ENCODE results near the gene TOLLIP. TPM values are rescaled to one million over a fixed set of nuclear protein-coding genes. Genes with fewer than 3 reads are reported as not detected.
"Not testable (repeated sequence)": the region's sequence is repeated elsewhere in the genome, so short reads cannot be mapped to it uniquely, and the experiment has no call there.

The TOLLIP gene
- total and polyA plus RNA-seq, 9 of the 15 experiments (the other 6 are each of a cell fraction or from before 2014, with no cell fraction given) = 0.23 to 22.8 (median 7.1) TPM

- H3K4me1 ChIP-seq (replicated peaks in 1 of 2; ENCODE audit: control insufficient read depth in 2 of 2, insufficient read depth in 2 of 2, low read length in 2 of 2); FAIRE-seq; CTCF ChIA-PET (ENCODE audit: low intra/inter-chr PET ratio); H3K4me3 ChIP-seq; H3K4me2 ChIP-seq (ENCODE audit: insufficient read depth, low read length); DNase-seq (ENCODE audit: extremely low read depth in 1 of 4, low spot score in 3 of 4); H3K9me3 ChIP-seq (replicated peaks; ENCODE audit: control insufficient read depth, insufficient read depth, low read depth, low read length); ATAC-seq; H3K27ac ChIP-seq (ENCODE audit: extremely low read depth, low read depth, low read length); H3K27me3 ChIP-seq (ENCODE audit: control insufficient read depth in 2 of 2, insufficient read depth in 2 of 2, low read length in 2 of 2); intact Hi-C loops (cut with micrococcal nuclease); H2AFZ ChIP-seq (ENCODE audit: low read depth, low read length); H4K20me1 ChIP-seq (replicated peaks; ENCODE audit: control insufficient read depth, insufficient read depth, low read length); POLR2A ChIA-PET; H3K36me3 ChIP-seq (ENCODE audit: control insufficient read depth, insufficient read depth, low read length); H3K9ac ChIP-seq (ENCODE audit: insufficient read depth in 1 of 2, low read depth in 2 of 2, low read length in 2 of 2); in situ Hi-C loops (cut with MboI); BruUV-seq (replicated peaks); H3K9me1 ChIP-seq (ENCODE audit: control insufficient read depth, insufficient read depth, low read length); H3K79me2 ChIP-seq (ENCODE audit: control insufficient read depth, insufficient read depth, low read length): not testable (repeated sequence)
- peak; percentile 83; the same call in 1 of the 2 replicates for TF ChIP-seq ZBTB9 (CRISPR knock-in tag; IDR thresholded peaks at IDR 0.05)
- 12% methylated on average over 9 of the region's 14 CpGs for WGBS (ENCODE audit: insufficient coverage, low coverage, missing lambda C conversion rate)
Measured at GRCh38 chr11:1245717-1246116, 63.7 kb downstream of the TOLLIP start.

GRCh38 chr11:1244557-1244956 is 64.9 kb downstream of the TOLLIP start:
- H3K36me3 ChIP-seq (ENCODE audit: control insufficient read depth, insufficient read depth, low read length); BruUV-seq (replicated peaks); FAIRE-seq; H3K4me1 ChIP-seq (replicated peaks in 1 of 2; ENCODE audit: control insufficient read depth in 2 of 2, insufficient read depth in 2 of 2, low read length in 2 of 2); H3K4me2 ChIP-seq (ENCODE audit: insufficient read depth, low read length); intact Hi-C loops (cut with micrococcal nuclease); H3K79me2 ChIP-seq (ENCODE audit: control insufficient read depth, insufficient read depth, low read length); ATAC-seq; DNase-seq (ENCODE audit: extremely low read depth in 1 of 4, low spot score in 3 of 4); H3K9me1 ChIP-seq (ENCODE audit: control insufficient read depth, insufficient read depth, low read length); H3K27ac ChIP-seq (ENCODE audit: extremely low read depth, low read depth, low read length); H3K9ac ChIP-seq (ENCODE audit: insufficient read depth in 1 of 2, low read depth in 2 of 2, low read length in 2 of 2); H2AFZ ChIP-seq (ENCODE audit: low read depth, low read length); H3K27me3 ChIP-seq (ENCODE audit: control insufficient read depth in 2 of 2, insufficient read depth in 2 of 2, low read length in 2 of 2); in situ Hi-C loops (cut with MboI); CTCF ChIA-PET (ENCODE audit: low intra/inter-chr PET ratio); H4K20me1 ChIP-seq (replicated peaks; ENCODE audit: control insufficient read depth, insufficient read depth, low read length); H3K4me3 ChIP-seq; POLR2A ChIA-PET; H3K9me3 ChIP-seq (replicated peaks; ENCODE audit: control insufficient read depth, insufficient read depth, low read depth, low read length): not testable (repeated sequence)
- WGBS (ENCODE audit: insufficient coverage, low coverage, missing lambda C conversion rate) = 32% methylated on average over 6 of the region's 9 CpGs

GRCh38 chr11:1243521-1243920 is 65.9 kb downstream of the TOLLIP start:
- POLR2A ChIA-PET; FAIRE-seq; in situ Hi-C loops (cut with MboI); H3K4me2 ChIP-seq (ENCODE audit: insufficient read depth, low read length); H3K9me1 ChIP-seq (ENCODE audit: control insufficient read depth, insufficient read depth, low read length); H3K9me3 ChIP-seq (replicated peaks; ENCODE audit: control insufficient read depth, insufficient read depth, low read depth, low read length); H3K9ac ChIP-seq (ENCODE audit: insufficient read depth in 1 of 2, low read depth in 2 of 2, low read length in 2 of 2); DNase-seq (ENCODE audit: extremely low read depth in 1 of 4, low spot score in 3 of 4); H3K79me2 ChIP-seq (ENCODE audit: control insufficient read depth, insufficient read depth, low read length); ATAC-seq; H3K4me3 ChIP-seq; CTCF ChIA-PET (ENCODE audit: low intra/inter-chr PET ratio); BruUV-seq (replicated peaks); H2AFZ ChIP-seq (ENCODE audit: low read depth, low read length); H3K27ac ChIP-seq (ENCODE audit: extremely low read depth, low read depth, low read length); intact Hi-C loops (cut with micrococcal nuclease); H3K36me3 ChIP-seq (ENCODE audit: control insufficient read depth, insufficient read depth, low read length): not testable (repeated sequence)
- WGBS (ENCODE audit: insufficient coverage, low coverage, missing lambda C conversion rate) = 8% methylated on average over 4 of the region's 18 CpGs
- peaks cover 0 to 12% of the 10 kb centered on the region in 2 experiments; a peak in 1 of 5 replicates for H3K27me3 ChIP-seq (ENCODE audit: control insufficient read depth in 2 of 2, insufficient read depth in 2 of 2, low read length in 2 of 2)
- H3K4me1 ChIP-seq (replicated peaks in 1 of 2; ENCODE audit: control insufficient read depth in 2 of 2, insufficient read depth in 2 of 2, low read length in 2 of 2) = peaks cover 0 to 13% of the 10 kb centered on the region in 2 experiments; a peak in 1 of 5 replicates
- peaks cover 10% of the 10 kb centered on the region; the same call in 1 of the 2 replicates for H4K20me1 ChIP-seq (replicated peaks; ENCODE audit: control insufficient read depth, insufficient read depth, low read length)

Measured in K562 (cell line).